Measurements from ENCODE around the gene INPP5E. TPM values are rescaled to one million over a fixed set of nuclear protein-coding genes. Genes with fewer than 3 reads are reported as not detected.
"Not testable (repeated sequence)": the region's sequence is repeated elsewhere in the genome, so short reads cannot be mapped to it uniquely, and the experiment has no call there.

Gene INPP5E
- total RNA-seq, 1 experiment from 2014 or later, result 11.3 TPM

GRCh38 chr9:136410500-136411287, 29.0 kb downstream of the INPP5E start, which contains the start of the genes ENTR1 and PMPCA:
Gene ENTR1, minus strand, starts transcription at chr9:136410614. Its CDS starts 217 bp downstream, at chr9:136410397.
Gene PMPCA, plus strand, starts transcription at chr9:136410658. Its CDS starts 11 bp downstream, at chr9:136410669.
- no TSS peak for BruUV-seq (replicated peaks)
- H3K27me3 Mint-ChIP-seq (ENCODE audit: unreplicated experiment), result no peaks in the 10 kb centered on the region

GRCh38 chr9:136409557-136410455, 29.8 kb downstream of the INPP5E start:
- no peak for TF ChIP-seq CTCF (IDR thresholded peaks at IDR 0.05; ENCODE audit: unreplicated experiment)
- no peaks in the 10 kb centered on the region for H3K9me3 Mint-ChIP-seq (ENCODE audit: low read depth, unreplicated experiment)
- peak overlapping the region; percentile 81 for H3K27ac Mint-ChIP-seq (ENCODE audit: unreplicated experiment)
- no peaks in the 10 kb centered on the region for H3K27me3 Mint-ChIP-seq (ENCODE audit: unreplicated experiment)
- TSS peak; percentile 74 for BruUV-seq (replicated peaks)
- DNase-seq, result peak; percentile 17
- peaks cover 21% of the 10 kb centered on the region for H3K4me1 Mint-ChIP-seq (ENCODE audit: low read depth, unreplicated experiment)
- intact Hi-C loops (cut with micrococcal nuclease; ENCODE audit: unreplicated experiment), result no loop called here
- H3K36me3 Mint-ChIP-seq (ENCODE audit: insufficient read depth, unreplicated experiment), result peaks cover 56% of the 10 kb centered on the region
- CTCF ChIA-PET, result interaction anchor here (0.6 to 1.1 kb wide), 2 partner anchors 64 to 474 kb away, joined by 3 read pairs; no protein-coding TSS in a partner anchor
- peak overlapping the region; percentile 93 for H3K4me3 Mint-ChIP-seq (ENCODE audit: low read depth, unreplicated experiment)

More at GRCh38 chr9:136410500-136411287, 29.0 kb downstream of the INPP5E start, which contains the start of the genes ENTR1 and PMPCA:
- Mint-ChIP-seq H3K27ac (ENCODE audit: unreplicated experiment) (peak within 1 kb of the TSS; percentile 81), H3K4me1 (ENCODE audit: low read depth, unreplicated experiment) (peaks cover 21% of the 10 kb centered on the region), H3K4me3 (ENCODE audit: low read depth, unreplicated experiment) (peak within 1 kb of the TSS; percentile 93), H3K9me3 (ENCODE audit: low read depth, unreplicated experiment) (no peaks in the 10 kb centered on the region), H3K36me3 (ENCODE audit: insufficient read depth, unreplicated experiment) (peaks cover 49% of the 10 kb centered on the region)
- CTCF ChIA-PET, result interaction anchor here (1.1 kb wide), 1 partner anchor 65 kb away, joined by 3 read pairs; no protein-coding TSS in a partner anchor
- TF ChIP-seq CTCF (IDR thresholded peaks at IDR 0.05; ENCODE audit: unreplicated experiment), result no peak
- peak; percentile 91 for DNase-seq
- intact Hi-C loops (cut with micrococcal nuclease; ENCODE audit: unreplicated experiment), result no loop called here

DNA sequence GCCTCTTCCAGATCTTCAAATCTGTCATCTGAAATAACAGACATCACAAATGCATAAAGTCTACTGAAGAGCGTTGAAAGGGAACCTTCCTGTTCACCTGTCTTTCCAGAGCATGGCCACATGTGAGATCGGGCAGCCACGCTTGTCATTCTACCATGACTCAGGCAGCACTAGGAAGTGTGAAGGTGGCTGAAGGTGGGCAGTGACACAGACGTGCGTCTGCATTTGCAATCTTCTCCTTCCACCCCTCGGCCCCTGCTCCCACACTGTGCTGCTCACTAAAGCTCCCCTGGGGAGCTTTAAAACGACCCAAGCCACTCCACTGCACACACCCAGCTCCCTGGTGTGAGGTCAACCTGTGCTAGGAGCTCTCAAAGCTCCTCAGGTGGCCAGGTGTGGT, 31.7 kb downstream of the INPP5E start:
- intact Hi-C loops (cut with micrococcal nuclease; ENCODE audit: unreplicated experiment), result no loop called here
- DNase-seq, result no peak
- TF ChIP-seq CTCF (IDR thresholded peaks at IDR 0.05; ENCODE audit: unreplicated experiment), result no peak
- H3K4me1 Mint-ChIP-seq (ENCODE audit: low read depth, unreplicated experiment), result peaks cover 21% of the 10 kb centered on the region
- no TSS peak for BruUV-seq (replicated peaks)
- CTCF ChIA-PET, result no interaction called here
- H3K27me3 Mint-ChIP-seq (ENCODE audit: unreplicated experiment), result no peaks in the 10 kb centered on the region
- H3K36me3 Mint-ChIP-seq (ENCODE audit: insufficient read depth, unreplicated experiment), result peaks cover 54% of the 10 kb centered on the region
- no peak overlapping the region for H3K4me3 Mint-ChIP-seq (ENCODE audit: low read depth, unreplicated experiment)
- H3K27ac Mint-ChIP-seq (ENCODE audit: unreplicated experiment), result no peak overlapping the region
- no peaks in the 10 kb centered on the region for H3K9me3 Mint-ChIP-seq (ENCODE audit: low read depth, unreplicated experiment)

- H3K9me3 Mint-ChIP-seq (ENCODE audit: low read depth, unreplicated experiment); H3K27ac Mint-ChIP-seq (ENCODE audit: unreplicated experiment); intact Hi-C loops (cut with micrococcal nuclease; ENCODE audit: unreplicated experiment); H3K4me3 Mint-ChIP-seq (ENCODE audit: low read depth, unreplicated experiment); CTCF ChIA-PET; H3K27me3 Mint-ChIP-seq (ENCODE audit: unreplicated experiment); DNase-seq: not testable (repeated sequence)
- H3K4me1 Mint-ChIP-seq (ENCODE audit: low read depth, unreplicated experiment), result peaks cover 21% of the 10 kb centered on the region
- peaks cover 54% of the 10 kb centered on the region for H3K36me3 Mint-ChIP-seq (ENCODE audit: insufficient read depth, unreplicated experiment)
- TSS peak; percentile 19 for BruUV-seq (replicated peaks)
Observed at GRCh38 chr9:136407061-136407460, 32.6 kb downstream of the INPP5E start.

GRCh38 chr9:136405904-136406303, 33.7 kb downstream of the INPP5E start:
- BruUV-seq (replicated peaks); intact Hi-C loops (cut with micrococcal nuclease; ENCODE audit: unreplicated experiment); H3K9me3 Mint-ChIP-seq (ENCODE audit: low read depth, unreplicated experiment); H3K27me3 Mint-ChIP-seq (ENCODE audit: unreplicated experiment); H3K27ac Mint-ChIP-seq (ENCODE audit: unreplicated experiment); CTCF ChIA-PET; H3K4me3 Mint-ChIP-seq (ENCODE audit: low read depth, unreplicated experiment); DNase-seq: not testable (repeated sequence)
- peaks cover 51% of the 10 kb centered on the region for H3K36me3 Mint-ChIP-seq (ENCODE audit: insufficient read depth, unreplicated experiment)
- peaks cover 13% of the 10 kb centered on the region for H3K4me1 Mint-ChIP-seq (ENCODE audit: low read depth, unreplicated experiment)
